HEK293 (cell line): ENCODE results near the gene GCC2.

Experiments used
- CTCF ChIA-PET: fragments of 350-600 bp; formaldehyde crosslinking; extraction: SDS; loops from one replicate; lab custom pipeline; 2021; ENCODE audit warnings: antibody characterized with exemption; lab: Yijun Ruan, JAX
- POLR2A ChIA-PET: fragments of 300-600 bp; formaldehyde crosslinking; extraction: SDS; loops from one replicate; lab custom pipeline; 2020; ENCODE audit warnings: antibody characterized with exemption, inconsistent platforms; lab: Yijun Ruan, JAX
- H3K27ac ChIP-seq: fragments of 200-500 bp; sonication (Bioruptor generic); 2 replicates; pipeline ENCODE4 v1.5.1; 2014; ENCODE audit warnings: low read depth, low read length, control low read depth, inconsistent platforms; ENCODE audit errors: extremely low read depth
- H3K36me3 ChIP-seq, 2 experiments: fragments of 200-500 bp in 1 of 2; sonication (Bioruptor generic) in 1 of 2; 1 replicate in 1 of 2; 2 replicates in 1 of 2; pipeline ENCODE4 v1.5.1; 2014 to 2017; ENCODE audit warnings: inconsistent platforms in 2 of 2, low read length in 2 of 2; ENCODE audit not compliant: control insufficient read depth in 2 of 2, insufficient read depth in 1 of 2
- H3K4me1 ChIP-seq: fragments of 200-500 bp; sonication (Bioruptor generic); 2 replicates; pipeline ENCODE4 v1.5.1; 2014; ENCODE audit warnings: mild to moderate bottlenecking, low read length, inconsistent platforms; ENCODE audit not compliant: control insufficient read depth, insufficient read depth
- H3K4me3 ChIP-seq: 2 replicates; pipeline ENCODE4 v1.5.1; 2011; ENCODE audit warnings: low read depth, mild to moderate bottlenecking, control low read depth, low read length, moderate library complexity
- H3K9me3 ChIP-seq: fragments of 200-500 bp; sonication (Bioruptor generic); 2 replicates; pipeline ENCODE4 v1.5.1; 2014; ENCODE audit warnings: low read depth, low read length, inconsistent platforms; ENCODE audit not compliant: control insufficient read depth, insufficient read depth
- BCL11A ChIP-seq: fragments of 450-650 bp; formaldehyde crosslinking; IDR thresholded peaks from 2 replicates; pipeline ENCODE4 v1.5.1; 2016; ENCODE audit warnings: low read depth, missing biosample characterization, missing genetic modification characterization
- BCL11B ChIP-seq: fragments of 450-650 bp; formaldehyde crosslinking; IDR thresholded peaks from 2 replicates; pipeline ENCODE4 v1.5.1; 2016; ENCODE audit warnings: low read depth, missing biosample characterization, missing genetic modification characterization
- OVOL3 ChIP-seq: fragments of 450-650 bp; formaldehyde crosslinking; IDR thresholded peaks from 2 replicates; pipeline ENCODE4 v1.5.1; 2016; ENCODE audit warnings: missing biosample characterization, missing genetic modification characterization
- RBAK ChIP-seq: fragments of 450-650 bp; formaldehyde crosslinking; IDR thresholded peaks from 2 replicates; pipeline ENCODE4 v1.5.1; 2016; ENCODE audit warnings: missing biosample characterization, missing genetic modification characterization
- SETDB1 ChIP-seq: IDR thresholded peaks from one replicate; pipeline ENCODE4 v1.6.1; 2017; ENCODE audit warnings: mild to moderate bottlenecking, low read length, moderate library complexity, mixed read lengths; ENCODE audit not compliant: insufficient read length
- SP7 ChIP-seq: fragments of 450-650 bp; formaldehyde crosslinking; IDR thresholded peaks from 2 replicates; pipeline ENCODE4 v1.5.1; 2016; ENCODE audit warnings: missing biosample characterization, missing genetic modification characterization
- YY1 ChIP-seq: fragments of 450-650 bp; formaldehyde crosslinking; IDR thresholded peaks from 2 replicates; pipeline ENCODE4 v1.5.1; 2018; ENCODE audit warnings: missing biosample characterization, missing genetic modification characterization
- ZBTB17 ChIP-seq: fragments of 450-650 bp; formaldehyde crosslinking; IDR thresholded peaks from 2 replicates; pipeline ENCODE4 v1.5.1; 2016; ENCODE audit warnings: missing biosample characterization, missing genetic modification characterization
- ZFHX2 ChIP-seq: fragments of 450-650 bp; formaldehyde crosslinking; conservative IDR thresholded peaks from 2 replicates; pipeline ENCODE4 v1.5.1; 2016; ENCODE audit warnings: missing biosample characterization, missing genetic modification characterization
- ZFP37 ChIP-seq: fragments of 450-650 bp; formaldehyde crosslinking; IDR thresholded peaks from 2 replicates; pipeline ENCODE4 v1.5.1; 2016; ENCODE audit warnings: missing biosample characterization, missing genetic modification characterization
- ZFP41 ChIP-seq: fragments of 450-650 bp; formaldehyde crosslinking; IDR thresholded peaks from 2 replicates; pipeline ENCODE4 v1.5.1; 2016; ENCODE audit warnings: missing biosample characterization, missing genetic modification characterization, borderline replicate concordance
- ZIC2 ChIP-seq: fragments of 450-650 bp; formaldehyde crosslinking; IDR thresholded peaks from 2 replicates; pipeline ENCODE4 v1.5.1; 2016; ENCODE audit warnings: missing biosample characterization, missing genetic modification characterization
- ZNF138 ChIP-seq: fragments of 450-650 bp; formaldehyde crosslinking; IDR thresholded peaks from 2 replicates; pipeline ENCODE4 v1.5.1; 2016; ENCODE audit warnings: missing biosample characterization, missing genetic modification characterization, borderline replicate concordance
- ZNF146 ChIP-seq: fragments of 450-650 bp; formaldehyde crosslinking; IDR thresholded peaks from 2 replicates; pipeline ENCODE4 v1.5.1; 2016; ENCODE audit warnings: missing biosample characterization, missing genetic modification characterization
- ZNF157 ChIP-seq: fragments of 450-650 bp; formaldehyde crosslinking; IDR thresholded peaks from 2 replicates; pipeline ENCODE4 v1.5.1; 2016; ENCODE audit warnings: missing biosample characterization, missing genetic modification characterization
- ZNF19 ChIP-seq: fragments of 450-650 bp; formaldehyde crosslinking; IDR thresholded peaks from 2 replicates; pipeline ENCODE4; 2016; ENCODE audit warnings: missing biosample characterization, missing genetic modification characterization, low read depth
- ZNF266 ChIP-seq: fragments of 450-650 bp; formaldehyde crosslinking; IDR thresholded peaks from 2 replicates; pipeline ENCODE4 v1.5.1; 2016; ENCODE audit warnings: missing biosample characterization, missing genetic modification characterization, low read depth
- ZNF292 ChIP-seq: fragments of 450-650 bp; formaldehyde crosslinking; IDR thresholded peaks from 2 replicates; pipeline ENCODE4 v1.5.1; 2016; ENCODE audit warnings: low read depth, missing biosample characterization, missing genetic modification characterization, borderline replicate concordance
- ZNF404 ChIP-seq: fragments of 450-650 bp; formaldehyde crosslinking; IDR thresholded peaks from 2 replicates; pipeline ENCODE4 v1.5.1; 2017; ENCODE audit warnings: missing biosample characterization, missing genetic modification characterization
- ZNF423 ChIP-seq: fragments of 450-650 bp; formaldehyde crosslinking; IDR thresholded peaks from 2 replicates; pipeline ENCODE4 v1.5.1; 2016; ENCODE audit warnings: missing biosample characterization, missing genetic modification characterization
- ZNF426 ChIP-seq: fragments of 450-650 bp; formaldehyde crosslinking; IDR thresholded peaks from 2 replicates; pipeline ENCODE4 v1.5.1; 2017; ENCODE audit warnings: missing biosample characterization, missing genetic modification characterization, mild to moderate bottlenecking, inconsistent platforms, moderate library complexity
- ZNF514 ChIP-seq: fragments of 450-650 bp; formaldehyde crosslinking; IDR thresholded peaks from 2 replicates; pipeline ENCODE4 v1.5.1; 2016; ENCODE audit warnings: missing biosample characterization, missing genetic modification characterization
- ZNF623 ChIP-seq: fragments of 450-650 bp; formaldehyde crosslinking; IDR thresholded peaks from 2 replicates; pipeline ENCODE4 v1.5.1; 2016; ENCODE audit warnings: missing biosample characterization, missing genetic modification characterization
- ZNF792 ChIP-seq: fragments of 450-650 bp; formaldehyde crosslinking; IDR thresholded peaks from 2 replicates; pipeline ENCODE4 v1.5.1; 2016; ENCODE audit warnings: missing biosample characterization, missing genetic modification characterization
- TF ChIP-seq, protein P1 (sequence below): fragments of 450-650 bp; formaldehyde crosslinking; IDR thresholded peaks from 2 replicates; pipeline ENCODE4 v1.5.1; 2016; ENCODE audit warnings: missing biosample characterization, missing genetic modification characterization
- TF ChIP-seq, protein P2 (sequence below): fragments of 450-650 bp; formaldehyde crosslinking; IDR thresholded peaks from 2 replicates; pipeline ENCODE4 v1.5.1; 2016; ENCODE audit warnings: missing biosample characterization, missing genetic modification characterization
- TF ChIP-seq, protein P3 (sequence below): fragments of 450-650 bp; formaldehyde crosslinking; IDR thresholded peaks from 2 replicates; pipeline ENCODE4 v1.5.1; 2017; ENCODE audit warnings: missing biosample characterization, missing genetic modification characterization

Gene GCC2

DNA sequence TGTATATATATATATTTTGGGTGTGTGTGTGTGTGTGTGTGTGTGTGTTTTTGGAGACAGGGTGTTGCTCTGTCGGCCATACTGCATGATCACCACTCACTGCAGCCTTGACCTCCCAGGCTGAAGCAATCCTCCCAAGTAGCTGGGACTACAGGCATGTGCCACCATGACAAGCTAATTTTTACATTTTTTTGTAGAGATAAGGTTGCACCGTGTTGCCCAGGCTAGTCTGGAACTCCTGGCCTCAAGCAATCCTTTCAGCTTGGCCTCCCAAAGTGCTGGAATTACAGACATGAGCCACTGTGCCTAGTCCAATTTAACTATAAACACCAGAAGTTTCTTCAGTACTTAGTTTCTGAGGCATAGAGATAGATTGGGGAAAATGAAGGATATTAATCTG lies 103.6 kb downstream of the GCC2 start:
- H3K36me3 ChIP-seq: no peaks in the 10 kb centered on the region
- no peak overlapping the region for H3K4me3 ChIP-seq
- ChIA-PET CTCF (no interaction called here), POLR2A (no interaction called here)
- TF ChIP-seq ZFP41 (tag by site-specific recombination) (no peak), ZNF792 (tag by site-specific recombination) (no peak), BCL11A (no peak)
- no peaks in the 10 kb centered on the region for H3K9me3 ChIP-seq
- H3K27ac ChIP-seq: no peak overlapping the region
- H3K4me1 ChIP-seq: peaks cover 9% of the 10 kb centered on the region; the same call in 1 of the 2 replicates

DNA sequence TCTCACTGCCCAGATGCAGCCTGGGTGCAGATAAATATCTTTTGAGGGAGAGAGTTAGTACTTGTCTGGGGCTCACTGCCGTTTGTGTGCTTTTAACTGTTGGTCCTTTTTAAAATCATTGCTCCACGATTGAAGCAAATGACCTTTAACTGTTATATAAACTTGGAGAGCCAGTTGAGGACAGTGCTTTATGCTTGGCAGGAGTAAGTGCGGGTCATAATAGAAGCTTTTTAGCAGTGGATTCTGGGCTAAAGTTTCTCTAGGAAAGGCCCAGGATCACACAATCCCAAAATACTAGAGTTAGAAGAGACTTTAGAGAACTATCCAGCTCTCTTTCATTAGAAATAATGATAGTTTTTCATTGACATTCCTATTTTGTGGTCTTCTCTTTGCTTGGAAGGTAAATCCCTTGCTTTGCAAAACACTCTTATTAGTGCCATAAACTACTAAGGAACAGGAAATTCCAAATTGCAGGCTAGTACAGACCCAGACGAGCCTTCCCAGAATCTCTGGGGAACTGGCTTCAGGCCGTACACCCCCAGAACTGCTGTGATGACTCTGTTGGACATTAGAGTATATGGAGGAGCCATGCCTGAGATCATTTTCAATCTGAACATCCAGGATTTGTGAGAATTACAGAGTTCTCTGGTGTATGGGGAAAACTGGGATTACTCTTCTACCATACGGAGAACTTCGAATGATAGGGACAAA lies 104.4 kb downstream of the GCC2 start:
- no peaks in the 10 kb centered on the region for H3K9me3 ChIP-seq
- no peak overlapping the region for H3K4me3 ChIP-seq
- ChIA-PET POLR2A (no interaction called here), CTCF (interaction anchor here (0.8 kb wide), 1 partner anchor 62 kb away, joined by 4 read pairs; no protein-coding TSS in a partner anchor)
- H3K27ac ChIP-seq: no peak overlapping the region
- TF ChIP-seq ZNF623 (no peak), ZNF146 (tag by site-specific recombination) (no peak), YY1 (tag by site-specific recombination) (no peak), ZFHX2 (tag by site-specific recombination) (no peak), SP7 (tag by site-specific recombination) (no peak), ZNF157 (tag by site-specific recombination) (no peak), BCL11B (no peak), ZNF138 (no peak), ZNF423 (tag by site-specific recombination) (no peak), OVOL3 (tag by site-specific recombination) (no peak), ZNF19 (tag by site-specific recombination) (no peak), SETDB1 (no peak), RBAK (tag by site-specific recombination) (no peak), ZNF514 (tag by site-specific recombination) (no peak), ZBTB17 (no peak), ZFP37 (no peak), ZNF292 (tag by site-specific recombination) (no peak), ZIC2 (tag by site-specific recombination) (no peak), ZNF426 (tag by site-specific recombination) (no peak)
- TF ChIP-seq, protein P1, sequence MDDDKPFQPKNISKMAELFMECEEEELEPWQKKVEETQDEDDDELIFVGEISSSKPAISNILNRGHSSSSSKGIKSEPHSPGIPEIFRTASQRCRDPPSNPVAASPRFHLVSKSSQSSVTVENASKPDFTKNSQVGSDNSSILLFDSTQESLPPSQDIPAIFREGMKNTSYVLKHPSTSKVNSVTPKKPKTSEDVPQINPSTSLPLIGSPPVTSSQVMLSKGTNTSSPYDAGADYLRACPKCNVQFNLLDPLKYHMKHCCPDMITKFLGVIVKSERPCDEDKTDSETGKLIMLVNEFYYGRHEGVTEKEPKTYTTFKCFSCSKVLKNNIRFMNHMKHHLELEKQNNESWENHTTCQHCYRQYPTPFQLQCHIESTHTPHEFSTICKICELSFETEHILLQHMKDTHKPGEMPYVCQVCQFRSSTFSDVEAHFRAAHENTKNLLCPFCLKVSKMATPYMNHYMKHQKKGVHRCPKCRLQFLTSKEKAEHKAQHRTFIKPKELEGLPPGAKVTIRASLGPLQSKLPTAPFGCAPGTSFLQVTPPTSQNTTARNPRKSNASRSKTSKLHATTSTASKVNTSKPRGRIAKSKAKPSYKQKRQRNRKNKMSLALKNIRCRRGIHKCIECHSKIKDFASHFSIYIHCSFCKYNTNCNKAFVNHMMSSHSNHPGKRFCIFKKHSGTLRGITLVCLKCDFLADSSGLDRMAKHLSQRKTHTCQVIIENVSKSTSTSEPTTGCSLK: no peak
- no peaks in the 10 kb centered on the region for H3K36me3 ChIP-seq
- peaks cover 9% of the 10 kb centered on the region; the same call in 1 of the 2 replicates for H3K4me1 ChIP-seq

DNA sequence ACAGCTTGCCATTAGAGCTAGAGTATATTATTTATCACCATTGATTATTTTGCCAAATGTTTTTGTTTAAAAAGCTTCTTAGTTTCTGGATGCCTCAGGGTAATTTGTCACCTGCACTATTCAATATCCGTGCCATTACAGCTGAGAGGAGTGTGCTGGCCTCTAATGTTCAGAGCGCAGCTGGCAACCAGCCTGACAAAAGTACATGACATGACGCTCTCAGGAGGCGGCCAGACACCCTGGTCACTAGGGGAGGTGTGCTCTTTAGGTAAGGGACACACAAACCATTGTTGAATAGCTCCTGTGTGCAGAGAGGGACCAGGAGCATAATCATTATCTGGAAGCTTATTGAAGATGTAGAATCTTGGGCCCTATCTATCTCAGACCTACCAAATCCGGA lies 105.5 kb downstream of the GCC2 start:
- no peak overlapping the region for H3K27ac ChIP-seq
- no peak overlapping the region for H3K4me3 ChIP-seq
- ChIA-PET POLR2A (interaction anchor here (1.6 kb wide), 1 partner anchor 21 kb away, joined by 4 read pairs; the partner anchor contains the start of gene LIMS1), CTCF (no interaction called here)
- H3K36me3 ChIP-seq: no peaks in the 10 kb centered on the region
- 0 out of 2 replicates have a peak, but pooled peaks cover 3% of the 10 kb centered on the region for H3K4me1 ChIP-seq
- no peaks in the 10 kb centered on the region for H3K9me3 ChIP-seq
- TF ChIP-seq, protein P2, sequence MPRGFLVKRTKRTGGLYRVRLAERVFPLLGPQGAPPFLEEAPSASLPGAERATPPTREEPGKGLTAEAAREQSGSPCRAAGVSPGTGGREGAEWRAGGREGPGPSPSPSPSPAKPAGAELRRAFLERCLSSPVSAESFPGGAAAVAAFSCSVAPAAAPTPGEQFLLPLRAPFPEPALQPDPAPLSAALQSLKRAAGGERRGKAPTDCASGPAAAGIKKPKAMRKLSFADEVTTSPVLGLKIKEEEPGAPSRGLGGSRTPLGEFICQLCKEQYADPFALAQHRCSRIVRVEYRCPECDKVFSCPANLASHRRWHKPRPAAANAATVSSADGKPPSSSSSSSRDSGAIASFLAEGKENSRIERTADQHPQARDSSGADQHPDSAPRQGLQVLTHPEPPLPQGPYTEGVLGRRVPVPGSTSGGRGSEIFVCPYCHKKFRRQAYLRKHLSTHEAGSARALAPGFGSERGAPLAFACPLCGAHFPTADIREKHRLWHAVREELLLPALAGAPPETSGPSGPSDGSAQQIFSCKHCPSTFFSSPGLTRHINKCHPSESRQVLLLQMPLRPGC (tag by site-specific recombination): no peak
- TF ChIP-seq ZNF404: no peak
- no peak for TF ChIP-seq ZNF146 (tag by site-specific recombination)
- TF ChIP-seq, protein P3, sequence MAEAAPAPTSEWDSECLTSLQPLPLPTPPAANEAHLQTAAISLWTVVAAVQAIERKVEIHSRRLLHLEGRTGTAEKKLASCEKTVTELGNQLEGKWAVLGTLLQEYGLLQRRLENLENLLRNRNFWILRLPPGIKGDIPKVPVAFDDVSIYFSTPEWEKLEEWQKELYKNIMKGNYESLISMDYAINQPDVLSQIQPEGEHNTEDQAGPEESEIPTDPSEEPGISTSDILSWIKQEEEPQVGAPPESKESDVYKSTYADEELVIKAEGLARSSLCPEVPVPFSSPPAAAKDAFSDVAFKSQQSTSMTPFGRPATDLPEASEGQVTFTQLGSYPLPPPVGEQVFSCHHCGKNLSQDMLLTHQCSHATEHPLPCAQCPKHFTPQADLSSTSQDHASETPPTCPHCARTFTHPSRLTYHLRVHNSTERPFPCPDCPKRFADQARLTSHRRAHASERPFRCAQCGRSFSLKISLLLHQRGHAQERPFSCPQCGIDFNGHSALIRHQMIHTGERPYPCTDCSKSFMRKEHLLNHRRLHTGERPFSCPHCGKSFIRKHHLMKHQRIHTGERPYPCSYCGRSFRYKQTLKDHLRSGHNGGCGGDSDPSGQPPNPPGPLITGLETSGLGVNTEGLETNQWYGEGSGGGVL (tag by site-specific recombination): no peak
- no peak for TF ChIP-seq OVOL3 (tag by site-specific recombination)
- no peak for TF ChIP-seq ZNF266 (tag by site-specific recombination)
